HEK293 (cell line): ENCODE data around the gene UBR1.

Source experiments
- CTCF ChIA-PET: fragments of 350-600 bp; formaldehyde crosslinking; extraction: SDS; loops from one replicate; lab custom pipeline; 2021; ENCODE audit warnings: antibody characterized with exemption; lab: Yijun Ruan, JAX
- POLR2A ChIA-PET: fragments of 300-600 bp; formaldehyde crosslinking; extraction: SDS; loops from one replicate; lab custom pipeline; 2020; ENCODE audit warnings: antibody characterized with exemption, inconsistent platforms; lab: Yijun Ruan, JAX
- H3K27ac ChIP-seq: fragments of 200-500 bp; sonication (Bioruptor generic); 2 replicates; pipeline ENCODE4 v1.5.1; 2014; ENCODE audit warnings: low read depth, low read length, control low read depth, inconsistent platforms; ENCODE audit errors: extremely low read depth
- H3K36me3 ChIP-seq, 2 experiments: fragments of 200-500 bp in 1 of 2; sonication (Bioruptor generic) in 1 of 2; 1 replicate in 1 of 2; 2 replicates in 1 of 2; pipeline ENCODE4 v1.5.1; 2014 to 2017; ENCODE audit warnings: inconsistent platforms in 2 of 2, low read length in 2 of 2; ENCODE audit not compliant: control insufficient read depth in 2 of 2, insufficient read depth in 1 of 2
- H3K4me1 ChIP-seq: fragments of 200-500 bp; sonication (Bioruptor generic); 2 replicates; pipeline ENCODE4 v1.5.1; 2014; ENCODE audit warnings: mild to moderate bottlenecking, low read length, inconsistent platforms; ENCODE audit not compliant: control insufficient read depth, insufficient read depth
- H3K4me3 ChIP-seq: 2 replicates; pipeline ENCODE4 v1.5.1; 2011; ENCODE audit warnings: low read depth, mild to moderate bottlenecking, control low read depth, low read length, moderate library complexity
- H3K9me3 ChIP-seq: fragments of 200-500 bp; sonication (Bioruptor generic); 2 replicates; pipeline ENCODE4 v1.5.1; 2014; ENCODE audit warnings: low read depth, low read length, inconsistent platforms; ENCODE audit not compliant: control insufficient read depth, insufficient read depth
- ATF2 ChIP-seq: fragments of 450-650 bp; formaldehyde crosslinking; IDR thresholded peaks from 2 replicates; pipeline ENCODE4 v1.5.1; 2016; ENCODE audit warnings: missing biosample characterization, missing genetic modification characterization, low read depth
- GFI1B ChIP-seq: fragments of 450-650 bp; formaldehyde crosslinking; IDR thresholded peaks from 2 replicates; pipeline ENCODE4 v1.5.1; 2016; ENCODE audit warnings: missing biosample characterization, missing genetic modification characterization
- GLIS1 ChIP-seq: fragments of 450-650 bp; formaldehyde crosslinking; IDR thresholded peaks from 2 replicates; pipeline ENCODE4 v1.5.1; 2016; ENCODE audit warnings: missing biosample characterization, missing genetic modification characterization
- KLF1 ChIP-seq: fragments of 450-650 bp; formaldehyde crosslinking; IDR thresholded peaks from 2 replicates; pipeline ENCODE4 v1.5.1; 2016; ENCODE audit warnings: missing biosample characterization, missing genetic modification characterization
- OVOL3 ChIP-seq: fragments of 450-650 bp; formaldehyde crosslinking; IDR thresholded peaks from 2 replicates; pipeline ENCODE4 v1.5.1; 2016; ENCODE audit warnings: missing biosample characterization, missing genetic modification characterization
- PRDM10 ChIP-seq: fragments of 450-650 bp; formaldehyde crosslinking; IDR thresholded peaks from 2 replicates; pipeline ENCODE4 v1.5.1; 2016; ENCODE audit warnings: missing biosample characterization, missing genetic modification characterization
- PRDM6 ChIP-seq: fragments of 450-650 bp; formaldehyde crosslinking; IDR thresholded peaks from 2 replicates; pipeline ENCODE4 v1.5.1; 2017; ENCODE audit warnings: missing biosample characterization, missing genetic modification characterization
- YY2 ChIP-seq: fragments of 450-650 bp; formaldehyde crosslinking; IDR thresholded peaks from 2 replicates; pipeline ENCODE4 v1.5.1; 2016; ENCODE audit warnings: missing biosample characterization, missing genetic modification characterization
- ZBTB20 ChIP-seq: fragments of 450-650 bp; formaldehyde crosslinking; IDR thresholded peaks from 2 replicates; pipeline ENCODE4 v1.5.1; 2016; ENCODE audit warnings: missing biosample characterization, missing genetic modification characterization
- ZEB2 ChIP-seq: fragments of 450-650 bp; formaldehyde crosslinking; IDR thresholded peaks from 2 replicates; pipeline ENCODE4 v1.5.1; 2016; ENCODE audit warnings: missing biosample characterization, missing genetic modification characterization
- ZFP37 ChIP-seq: fragments of 450-650 bp; formaldehyde crosslinking; IDR thresholded peaks from 2 replicates; pipeline ENCODE4 v1.5.1; 2016; ENCODE audit warnings: missing biosample characterization, missing genetic modification characterization
- ZNF132 ChIP-seq: fragments of 450-650 bp; formaldehyde crosslinking; IDR thresholded peaks from 2 replicates; pipeline ENCODE4 v1.5.1; 2017; ENCODE audit warnings: missing biosample characterization, missing genetic modification characterization, borderline replicate concordance
- ZNF248 ChIP-seq: fragments of 450-650 bp; formaldehyde crosslinking; IDR thresholded peaks from 2 replicates; pipeline ENCODE4 v1.5.1; 2017; ENCODE audit warnings: missing biosample characterization, missing genetic modification characterization
- ZNF366 ChIP-seq: fragments of 450-650 bp; formaldehyde crosslinking; conservative IDR thresholded peaks from 2 replicates; pipeline ENCODE4 v1.5.1; 2016; ENCODE audit warnings: missing biosample characterization, missing genetic modification characterization
- ZNF394 ChIP-seq: fragments of 450-650 bp; formaldehyde crosslinking; IDR thresholded peaks from 2 replicates; pipeline ENCODE4 v1.5.1; 2016; ENCODE audit warnings: missing biosample characterization, missing genetic modification characterization, mild to moderate bottlenecking, moderate library complexity, borderline replicate concordance
- ZNF629 ChIP-seq: fragments of 450-650 bp; formaldehyde crosslinking; IDR thresholded peaks from 2 replicates; pipeline ENCODE4 v1.5.1; 2017; ENCODE audit warnings: missing biosample characterization, missing genetic modification characterization
- ZNF837 ChIP-seq: fragments of 450-650 bp; formaldehyde crosslinking; IDR thresholded peaks from 2 replicates; pipeline ENCODE4 v1.5.1; 2016; ENCODE audit warnings: missing biosample characterization, missing genetic modification characterization
- ZNF843 ChIP-seq: fragments of 450-650 bp; formaldehyde crosslinking; IDR thresholded peaks from 2 replicates; pipeline ENCODE4 v1.5.1; 2016; ENCODE audit warnings: missing biosample characterization, missing genetic modification characterization
- ZSCAN16 ChIP-seq: fragments of 450-650 bp; formaldehyde crosslinking; IDR thresholded peaks from 2 replicates; pipeline ENCODE4 v1.5.1; 2016; ENCODE audit warnings: missing biosample characterization, missing genetic modification characterization
- TF ChIP-seq, protein P1 (sequence below): fragments of 450-650 bp; formaldehyde crosslinking; IDR thresholded peaks from 2 replicates; pipeline ENCODE4 v1.5.1; 2016; ENCODE audit warnings: missing biosample characterization, missing genetic modification characterization
- TF ChIP-seq, protein P2 (sequence below): fragments of 450-650 bp; formaldehyde crosslinking; IDR thresholded peaks from 2 replicates; pipeline ENCODE4 v1.5.1; 2017; ENCODE audit warnings: missing biosample characterization, missing genetic modification characterization

UBR1 gene

GRCh38 chr15:43105778-43106485 lies at the start of gene UBR1 (continued):
- TF ChIP-seq PRDM10, result 0 out of 2 replicates have a peak, but pooled peaks have one; percentile 24
- no peak for TF ChIP-seq ZBTB20
- peak; percentile 22; the same call in 1 of the 2 replicates for TF ChIP-seq ZNF394 (tag by site-specific recombination)
- no peak for TF ChIP-seq ZNF132 (tag by site-specific recombination)
- no peak for TF ChIP-seq ATF2 (tag by site-specific recombination)
- TF ChIP-seq ZNF843, result no peak
- TF ChIP-seq KLF1 (tag by site-specific recombination), result no peak
- 0 out of 2 replicates have a peak, but pooled peaks have one; percentile 22 for TF ChIP-seq ZEB2 (tag by site-specific recombination)
- TF ChIP-seq ZNF248 (tag by site-specific recombination), result no peak
- TF ChIP-seq YY2 (tag by site-specific recombination), result peak; percentile 60; the same call in 1 of the 2 replicates

DNA sequence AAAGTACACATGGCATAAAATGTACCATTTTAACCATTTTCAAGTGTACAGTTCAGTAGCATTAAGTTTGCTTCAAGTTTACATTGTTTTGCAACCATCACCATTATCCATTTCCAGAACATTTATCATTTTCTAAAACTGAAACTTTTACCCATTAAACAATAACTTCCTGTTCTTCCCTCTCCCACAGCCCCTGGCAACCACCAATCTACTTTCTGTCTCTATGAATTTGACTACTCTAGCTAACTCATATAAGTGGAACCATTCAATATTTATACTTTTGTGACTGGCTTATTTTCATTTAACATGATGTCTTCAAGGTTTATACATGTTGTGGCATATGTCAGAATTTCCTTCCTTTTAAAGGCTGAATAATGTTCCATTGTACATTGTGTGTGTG lies 47.4 kb upstream of the UBR1 start:
- H3K36me3 ChIP-seq, result peaks cover 29 to 59% of the 10 kb centered on the region in 2 experiments
- TF ChIP-seq PRDM10 (no peak), ZNF366 (tag by site-specific recombination) (no peak), OVOL3 (no peak), GLIS1 (tag by site-specific recombination) (no peak), ZNF837 (no peak), ZFP37 (tag by site-specific recombination) (no peak), GFI1B (tag by site-specific recombination) (no peak), ZNF629 (tag by site-specific recombination) (no peak), ZSCAN16 (tag by site-specific recombination) (no peak), PRDM6 (tag by site-specific recombination) (no peak)
- TF ChIP-seq, protein P1, sequence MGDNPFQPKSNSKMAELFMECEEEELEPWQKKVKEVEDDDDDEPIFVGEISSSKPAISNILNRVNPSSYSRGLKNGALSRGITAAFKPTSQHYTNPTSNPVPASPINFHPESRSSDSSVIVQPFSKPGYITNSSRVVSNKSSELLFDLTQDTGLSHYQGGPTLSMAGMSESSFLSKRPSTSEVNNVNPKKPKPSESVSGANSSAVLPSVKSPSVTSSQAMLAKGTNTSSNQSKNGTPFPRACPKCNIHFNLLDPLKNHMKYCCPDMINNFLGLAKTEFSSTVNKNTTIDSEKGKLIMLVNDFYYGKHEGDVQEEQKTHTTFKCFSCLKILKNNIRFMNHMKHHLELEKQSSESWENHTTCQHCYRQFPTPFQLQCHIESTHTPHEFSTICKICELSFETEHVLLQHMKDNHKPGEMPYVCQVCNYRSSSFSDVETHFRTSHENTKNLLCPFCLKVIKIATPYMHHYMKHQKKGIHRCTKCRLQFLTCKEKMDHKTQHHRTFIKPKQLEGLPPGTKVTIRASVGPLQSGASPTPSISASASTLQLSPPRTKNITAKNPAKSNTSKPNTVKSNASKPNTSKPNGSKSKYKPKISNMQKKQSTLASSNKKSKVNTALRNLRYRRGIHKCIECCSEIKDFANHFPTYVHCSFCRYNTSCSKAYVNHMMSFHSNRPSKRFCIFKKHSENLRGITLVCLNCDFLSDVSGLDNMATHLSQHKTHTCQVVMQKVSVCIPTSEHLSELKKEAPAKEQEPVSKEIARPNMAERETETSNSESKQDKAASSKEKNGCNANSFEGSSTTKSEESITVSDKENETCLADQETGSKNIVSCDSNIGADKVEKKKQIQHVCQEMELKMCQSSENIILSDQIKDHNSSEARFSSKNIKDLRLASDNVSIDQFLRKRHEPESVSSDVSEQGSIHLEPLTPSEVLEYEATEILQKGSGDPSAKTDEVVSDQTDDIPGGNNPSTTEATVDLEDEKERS (tag by site-specific recombination), result no peak
- TF ChIP-seq, protein P2, sequence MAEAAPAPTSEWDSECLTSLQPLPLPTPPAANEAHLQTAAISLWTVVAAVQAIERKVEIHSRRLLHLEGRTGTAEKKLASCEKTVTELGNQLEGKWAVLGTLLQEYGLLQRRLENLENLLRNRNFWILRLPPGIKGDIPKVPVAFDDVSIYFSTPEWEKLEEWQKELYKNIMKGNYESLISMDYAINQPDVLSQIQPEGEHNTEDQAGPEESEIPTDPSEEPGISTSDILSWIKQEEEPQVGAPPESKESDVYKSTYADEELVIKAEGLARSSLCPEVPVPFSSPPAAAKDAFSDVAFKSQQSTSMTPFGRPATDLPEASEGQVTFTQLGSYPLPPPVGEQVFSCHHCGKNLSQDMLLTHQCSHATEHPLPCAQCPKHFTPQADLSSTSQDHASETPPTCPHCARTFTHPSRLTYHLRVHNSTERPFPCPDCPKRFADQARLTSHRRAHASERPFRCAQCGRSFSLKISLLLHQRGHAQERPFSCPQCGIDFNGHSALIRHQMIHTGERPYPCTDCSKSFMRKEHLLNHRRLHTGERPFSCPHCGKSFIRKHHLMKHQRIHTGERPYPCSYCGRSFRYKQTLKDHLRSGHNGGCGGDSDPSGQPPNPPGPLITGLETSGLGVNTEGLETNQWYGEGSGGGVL, result no peak
- ChIA-PET POLR2A (no interaction called here), CTCF (no interaction called here)
- no peak overlapping the region for H3K27ac ChIP-seq
- no peak overlapping the region for H3K4me3 ChIP-seq
- H3K4me1 ChIP-seq, result no peaks in the 10 kb centered on the region
- H3K9me3 ChIP-seq, result no peaks in the 10 kb centered on the region
